TTC549 (cell line): Measurements from ENCODE around the gene FICD.

Experiments
- FAIRE-seq: peaks from 2 replicates; lab custom pipeline; 2012; peaks lifted over from hg19 to GRCh38; lab: Jason Lieb, UNC

Gene FICD

DNA sequence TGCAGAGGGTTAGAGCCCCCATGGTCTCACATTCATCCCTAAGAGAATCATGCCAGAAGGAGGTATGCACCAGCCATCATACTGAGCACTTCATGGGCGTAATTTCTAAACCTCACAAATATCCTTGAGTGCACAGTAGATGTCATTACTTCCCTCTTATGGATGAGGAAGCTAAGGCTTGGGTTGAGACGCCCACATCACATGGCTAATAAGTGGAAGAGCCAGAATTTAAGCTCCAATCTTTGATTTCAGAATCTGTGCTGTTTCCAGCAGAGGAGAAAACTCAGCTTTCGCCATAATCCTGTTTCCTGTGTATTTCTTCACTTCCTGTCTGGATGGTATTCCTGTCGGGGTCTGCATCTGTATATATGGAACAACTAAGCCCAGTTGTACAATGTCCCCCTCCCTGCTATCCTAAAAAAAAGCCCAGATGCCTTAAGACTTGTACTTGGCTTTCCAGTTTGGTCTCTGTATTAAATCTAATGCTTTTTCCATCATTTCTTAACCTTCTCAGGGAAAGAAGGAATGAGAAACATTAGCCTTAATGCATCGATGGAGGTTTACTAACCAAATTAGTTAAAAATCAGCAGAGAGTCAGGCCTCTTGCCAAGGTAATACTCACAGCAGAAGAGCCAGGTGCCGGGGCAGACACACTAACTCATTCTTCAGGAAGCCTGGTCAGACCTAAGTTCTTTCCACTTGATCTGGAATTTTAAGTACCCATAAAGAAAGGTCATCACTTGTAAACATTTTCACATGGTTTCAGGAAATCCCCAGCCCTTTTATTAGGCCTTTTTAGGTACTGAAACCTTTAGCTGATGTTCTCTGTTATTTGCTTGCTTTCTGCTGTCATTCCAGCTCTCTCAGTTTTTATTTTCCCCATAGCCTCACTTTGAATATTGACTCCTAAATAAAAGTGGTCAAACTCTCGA is 52.6 kb downstream of the FICD start:
- FAIRE-seq, result no peak

DNA sequence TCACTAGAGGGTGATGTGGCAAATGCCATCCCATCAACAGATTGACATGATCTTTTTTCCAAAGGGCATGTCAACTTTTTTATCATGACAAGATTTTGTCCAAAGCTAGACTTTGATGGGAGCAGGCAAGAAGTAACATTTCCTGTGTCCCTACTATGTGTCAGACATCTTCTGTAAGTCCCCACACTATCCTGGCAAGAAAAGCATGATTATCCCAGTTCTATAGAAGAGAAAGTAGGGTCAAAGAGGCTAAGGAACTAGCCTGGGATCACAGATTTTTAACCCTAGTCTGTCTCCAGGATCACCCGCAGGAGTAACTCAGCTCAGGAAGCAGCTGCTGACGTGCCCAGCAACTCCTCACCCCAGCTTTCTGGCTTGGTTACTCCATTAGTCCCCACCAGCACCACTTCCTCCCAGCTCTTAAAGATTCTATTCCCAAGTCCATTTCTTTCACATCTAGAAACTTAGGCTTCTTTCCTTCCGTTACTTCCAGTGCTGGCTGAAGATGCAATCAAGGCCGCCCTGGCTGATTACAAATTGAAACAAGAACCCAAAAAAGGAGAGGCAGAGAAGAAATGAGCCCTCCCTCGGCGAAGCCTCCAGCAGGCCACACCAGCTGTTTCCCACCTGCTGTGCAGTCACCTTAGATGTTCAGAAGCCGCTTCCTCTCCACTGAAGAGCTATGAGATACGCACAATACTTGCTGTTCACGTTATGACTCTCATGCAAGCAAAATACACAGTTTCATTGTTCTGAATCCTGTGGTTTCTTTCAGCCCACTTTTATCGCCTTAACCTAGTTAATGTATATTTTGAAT is 53.5 kb downstream of the FICD start:
- no peak for FAIRE-seq
